ENCODE results near the gene MCM5.
A peak's percentile ranks its signal among the peaks of the same experiment; 100 is the strongest.

Gene MCM5

GRCh38 chr22:35375526-35375925, 24.4 kb upstream of the MCM5 start:
- peak overlapping the region; percentile 99 for H3K27ac ChIP-seq
- peaks cover 54 to 63% of the 10 kb centered on the region in 2 experiments for H3K4me1 ChIP-seq (ENCODE audit: control insufficient read depth in 1 of 2, insufficient read depth in 1 of 2, low read depth in 1 of 2, low read length in 1 of 2)
- H3K9me3 ChIP-seq: no peaks in the 10 kb centered on the region
- H3K27me3 ChIP-seq: no peaks in the 10 kb centered on the region
- no peaks in the 10 kb centered on the region for H3K36me3 ChIP-seq
- no peak overlapping the region for H3K4me3 ChIP-seq (ENCODE audit: low read depth in 1 of 2, low read length in 1 of 2)
- TF ChIP-seq, protein P1, sequence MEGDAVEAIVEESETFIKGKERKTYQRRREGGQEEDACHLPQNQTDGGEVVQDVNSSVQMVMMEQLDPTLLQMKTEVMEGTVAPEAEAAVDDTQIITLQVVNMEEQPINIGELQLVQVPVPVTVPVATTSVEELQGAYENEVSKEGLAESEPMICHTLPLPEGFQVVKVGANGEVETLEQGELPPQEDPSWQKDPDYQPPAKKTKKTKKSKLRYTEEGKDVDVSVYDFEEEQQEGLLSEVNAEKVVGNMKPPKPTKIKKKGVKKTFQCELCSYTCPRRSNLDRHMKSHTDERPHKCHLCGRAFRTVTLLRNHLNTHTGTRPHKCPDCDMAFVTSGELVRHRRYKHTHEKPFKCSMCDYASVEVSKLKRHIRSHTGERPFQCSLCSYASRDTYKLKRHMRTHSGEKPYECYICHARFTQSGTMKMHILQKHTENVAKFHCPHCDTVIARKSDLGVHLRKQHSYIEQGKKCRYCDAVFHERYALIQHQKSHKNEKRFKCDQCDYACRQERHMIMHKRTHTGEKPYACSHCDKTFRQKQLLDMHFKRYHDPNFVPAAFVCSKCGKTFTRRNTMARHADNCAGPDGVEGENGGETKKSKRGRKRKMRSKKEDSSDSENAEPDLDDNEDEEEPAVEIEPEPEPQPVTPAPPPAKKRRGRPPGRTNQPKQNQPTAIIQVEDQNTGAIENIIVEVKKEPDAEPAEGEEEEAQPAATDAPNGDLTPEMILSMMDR (IDR thresholded peaks at IDR 0.05): no peak

DNA sequence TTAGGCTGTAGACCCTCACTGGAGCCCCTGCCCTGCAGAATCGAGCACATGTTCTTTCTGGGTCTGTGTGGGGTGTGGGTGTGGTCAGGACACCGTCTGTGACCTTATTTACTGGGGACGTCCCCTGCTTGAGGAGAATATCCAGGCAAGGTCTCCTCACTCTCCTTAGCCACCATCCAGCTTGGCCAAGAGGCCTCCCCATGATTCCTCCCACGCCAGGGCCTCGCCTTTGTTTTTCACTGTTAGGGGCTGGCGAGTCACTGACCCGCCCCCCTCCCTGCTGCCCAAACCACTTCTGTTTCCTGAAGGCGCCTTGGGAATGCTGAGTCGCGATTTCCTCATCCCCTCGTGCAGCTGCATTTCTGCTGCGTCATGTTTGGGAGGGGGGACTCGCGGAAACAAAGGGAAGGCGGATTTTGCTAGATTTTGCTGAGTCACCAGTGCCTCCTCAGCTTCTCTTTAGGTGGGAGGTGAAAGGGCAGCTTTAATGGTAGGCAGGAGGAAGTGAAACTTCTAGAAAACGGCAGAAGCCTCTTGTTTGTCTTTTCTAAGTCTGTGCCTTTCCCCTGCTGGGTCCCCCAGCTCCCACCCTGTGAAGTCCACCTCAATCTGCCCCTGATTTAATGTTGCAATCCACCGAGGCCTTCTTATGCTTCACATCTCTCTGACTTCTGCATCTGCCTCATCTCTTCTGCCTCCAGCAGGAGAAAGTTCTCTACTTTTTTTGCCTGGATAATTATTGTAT, 23.0 kb upstream of the MCM5 start:
- H3K36me3 ChIP-seq: no peaks in the 10 kb centered on the region
- H3K4me3 ChIP-seq (ENCODE audit: low read depth in 1 of 2, low read length in 1 of 2): peak overlapping the region; percentile 48 to 53
- no peaks in the 10 kb centered on the region for H3K9me3 ChIP-seq
- H3K4me1 ChIP-seq (ENCODE audit: control insufficient read depth in 1 of 2, insufficient read depth in 1 of 2, low read depth in 1 of 2, low read length in 1 of 2): peaks cover 62 to 73% of the 10 kb centered on the region in 2 experiments
- peaks cover 10% of the 10 kb centered on the region for H3K27me3 ChIP-seq
- TF ChIP-seq, protein P1 (IDR thresholded peaks at IDR 0.05): peak; percentile 25
- H3K27ac ChIP-seq: peak overlapping the region; percentile 99

DNA sequence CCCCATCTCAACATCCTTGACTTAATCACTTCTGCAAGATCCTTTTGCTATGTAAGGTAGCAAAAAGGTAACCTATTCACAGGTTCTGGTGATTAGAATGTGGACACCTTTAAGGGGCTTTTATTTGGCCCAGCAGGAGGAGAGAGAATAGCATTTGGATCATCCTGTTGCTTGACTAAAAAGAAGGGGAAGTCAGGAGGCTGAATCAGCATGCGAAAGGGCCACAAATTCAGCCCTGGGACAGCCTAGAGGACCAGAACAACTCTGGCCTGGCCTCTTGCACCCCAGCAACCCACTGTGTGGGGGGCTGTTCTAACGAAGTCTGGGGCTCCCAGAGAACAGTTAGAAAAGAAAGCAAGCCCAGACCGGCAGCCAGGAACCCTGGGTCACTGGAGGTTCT, 22.2 kb upstream of the MCM5 start:
- Histone ChIP-seq H3K4me1 (ENCODE audit: control insufficient read depth in 1 of 2, insufficient read depth in 1 of 2, low read depth in 1 of 2, low read length in 1 of 2) (peaks cover 59 to 69% of the 10 kb centered on the region in 2 experiments), H3K27ac (peak overlapping the region; percentile 99), H3K27me3 (peaks cover 18% of the 10 kb centered on the region)

GRCh38 chr22:35378621-35379020, 21.3 kb upstream of the MCM5 start:
- Histone ChIP-seq H3K4me3 (ENCODE audit: low read depth in 1 of 2, low read length in 1 of 2) (no peak overlapping the region), H3K36me3 (no peaks in the 10 kb centered on the region), H3K27me3 (peaks cover 25% of the 10 kb centered on the region), H3K9me3 (no peaks in the 10 kb centered on the region), H3K27ac (peak overlapping the region; percentile 99), H3K4me1 (ENCODE audit: control insufficient read depth in 1 of 2, insufficient read depth in 1 of 2, low read depth in 1 of 2, low read length in 1 of 2) (peaks cover 59 to 69% of the 10 kb centered on the region in 2 experiments)
- TF ChIP-seq, protein P1 (IDR thresholded peaks at IDR 0.05): no peak

More for the DNA sequence above, 22.2 kb upstream of the MCM5 start:
- H3K9me3 ChIP-seq: no peaks in the 10 kb centered on the region
- TF ChIP-seq, protein P1 (IDR thresholded peaks at IDR 0.05): no peak
- H3K36me3 ChIP-seq: no peaks in the 10 kb centered on the region
- H3K4me3 ChIP-seq (ENCODE audit: low read depth in 1 of 2, low read length in 1 of 2): peak overlapping the region; percentile 48 to 53

- no peaks in the 10 kb centered on the region for H3K9me3 ChIP-seq
- TF ChIP-seq, protein P1 (IDR thresholded peaks at IDR 0.05): no peak
- peaks cover 59 to 66% of the 10 kb centered on the region in 2 experiments for H3K4me1 ChIP-seq (ENCODE audit: control insufficient read depth in 1 of 2, insufficient read depth in 1 of 2, low read depth in 1 of 2, low read length in 1 of 2)
These were observed 20.6 kb upstream of the MCM5 start for GRCh38 chr22:35379146-35379993.

More at GRCh38 chr22:35379146-35379993, 20.6 kb upstream of the MCM5 start:
- H3K27me3 ChIP-seq: peaks cover 32% of the 10 kb centered on the region
- H3K27ac ChIP-seq: peak overlapping the region; percentile 88
- no peaks in the 10 kb centered on the region for H3K36me3 ChIP-seq
- H3K4me3 ChIP-seq (ENCODE audit: low read depth in 1 of 2, low read length in 1 of 2): no peak overlapping the region
